Fibroblast of gingiva (primary cell): Measurements from ENCODE around the gene VILL.
"Not testable (repeated sequence)": the region's sequence is repeated elsewhere in the genome, so short reads cannot be mapped to it uniquely, and the experiment has no call there.

Source experiments
- DNase-seq: peaks from one replicate; pipeline ENCODE4 v3.0.0-alpha.2; 2011; ENCODE audit warnings: low read depth

The VILL gene

GRCh38 chr3:37986479-37987314, 3.9 kb upstream of the VILL start:
- DNase-seq: no peak

DNA sequence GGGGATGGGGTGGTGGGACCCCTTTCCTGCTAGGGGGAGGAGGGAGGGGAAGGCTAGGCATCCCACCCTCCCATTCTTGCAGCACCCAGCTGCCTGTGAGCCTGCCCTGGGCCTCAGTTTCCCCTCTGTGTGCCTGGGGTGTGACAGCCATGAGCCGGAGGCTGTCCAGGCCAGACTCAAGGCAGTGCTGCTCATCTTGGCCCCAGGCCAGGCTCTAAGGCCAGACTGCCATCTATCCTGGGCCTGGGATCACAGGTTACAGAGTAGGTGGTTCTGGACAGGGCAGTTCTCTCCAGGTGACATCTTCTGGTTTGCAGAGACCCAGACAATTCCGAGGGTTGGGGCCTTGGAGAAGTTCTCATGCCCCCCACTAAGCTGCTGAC, 3.3 kb upstream of the VILL start:
- no peak for DNase-seq

DNA sequence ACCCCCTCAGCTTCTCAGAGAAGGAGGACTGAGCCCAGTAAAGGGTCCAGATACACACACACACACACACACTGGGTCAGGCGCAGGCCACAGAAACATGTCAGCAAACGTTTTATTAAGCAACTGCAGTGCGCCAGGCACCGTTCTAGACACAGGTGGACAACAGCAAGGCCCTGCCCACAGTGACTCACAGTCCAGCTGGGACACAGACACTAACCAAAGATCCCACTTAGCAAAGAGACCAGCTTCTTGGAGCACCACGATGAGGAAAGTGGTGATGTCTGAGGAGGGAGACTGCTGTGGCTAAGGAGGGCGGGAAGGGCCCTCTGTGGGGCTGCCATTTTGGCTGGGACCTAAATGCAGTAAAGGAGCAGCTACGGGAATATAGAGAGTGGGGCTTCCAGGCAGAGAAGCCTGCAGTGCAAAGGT, 2.8 kb upstream of the VILL start:
- DNase-seq: no peak

- DNase-seq: not testable (repeated sequence)
These were observed 2.2 kb upstream of the VILL start for GRCh38 chr3:37988376-37988775.

DNA sequence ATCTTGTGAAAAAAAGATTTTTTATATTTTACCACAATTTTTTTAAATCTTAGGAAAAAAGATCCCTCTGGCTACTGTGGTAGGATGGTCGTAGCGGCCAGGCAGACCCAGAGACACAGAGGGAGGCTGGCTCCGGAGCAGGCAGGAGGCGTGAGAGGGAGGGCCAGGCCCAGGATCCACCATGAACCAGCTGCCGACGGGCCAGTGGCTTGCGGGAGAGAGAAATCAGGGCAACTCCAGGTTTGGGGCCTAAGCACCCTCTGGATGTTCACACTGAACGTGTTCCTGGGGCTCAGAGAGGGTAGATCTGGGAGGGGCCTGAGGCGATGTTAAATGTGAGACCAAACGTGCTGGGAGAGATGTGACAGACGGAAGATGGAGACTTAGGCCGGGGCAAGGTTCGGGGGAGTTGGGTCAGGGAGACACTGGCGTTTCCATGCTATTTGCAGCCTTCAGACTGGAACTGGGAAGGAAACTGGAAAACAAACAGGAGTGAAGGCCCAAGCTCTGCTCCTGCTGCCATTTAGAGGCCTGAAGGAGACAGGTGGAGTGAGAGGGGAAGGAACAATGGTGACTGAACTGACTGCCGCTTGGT, 1.6 kb upstream of the VILL start:
- no peak for DNase-seq

DNA sequence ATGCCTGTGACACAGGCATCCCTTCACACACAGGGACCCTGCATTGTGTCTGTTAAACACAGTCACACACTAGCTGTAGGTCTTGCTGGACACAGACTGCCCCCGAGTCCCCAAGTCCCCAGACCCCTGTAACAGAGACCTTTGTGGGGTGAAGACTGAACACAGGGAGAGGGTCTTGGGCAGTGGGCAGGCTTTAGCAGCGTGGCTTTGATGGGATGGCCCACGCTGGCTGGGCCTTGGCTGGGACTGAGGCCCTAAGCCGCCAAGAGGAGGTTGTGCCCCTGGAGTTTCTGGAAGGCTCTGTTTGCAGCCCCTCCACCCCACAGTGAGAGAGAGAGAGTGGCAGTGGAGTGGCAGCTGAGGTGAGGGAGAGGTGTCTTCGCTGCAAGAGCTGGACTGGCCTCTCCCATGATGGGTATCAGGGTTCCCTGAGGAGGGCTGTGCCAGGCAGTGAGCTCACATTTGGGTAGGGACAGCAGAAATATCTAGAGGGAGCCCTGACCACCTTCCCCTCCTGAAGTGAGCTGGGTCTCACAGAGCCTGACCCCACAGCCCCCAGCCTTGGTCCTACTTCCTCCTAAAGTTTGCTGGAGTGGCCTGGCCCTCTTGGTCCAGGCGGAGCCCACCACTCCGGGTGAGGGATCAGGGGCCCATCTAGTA, 635 bp upstream of the VILL start:
- no peak for DNase-seq

DNA sequence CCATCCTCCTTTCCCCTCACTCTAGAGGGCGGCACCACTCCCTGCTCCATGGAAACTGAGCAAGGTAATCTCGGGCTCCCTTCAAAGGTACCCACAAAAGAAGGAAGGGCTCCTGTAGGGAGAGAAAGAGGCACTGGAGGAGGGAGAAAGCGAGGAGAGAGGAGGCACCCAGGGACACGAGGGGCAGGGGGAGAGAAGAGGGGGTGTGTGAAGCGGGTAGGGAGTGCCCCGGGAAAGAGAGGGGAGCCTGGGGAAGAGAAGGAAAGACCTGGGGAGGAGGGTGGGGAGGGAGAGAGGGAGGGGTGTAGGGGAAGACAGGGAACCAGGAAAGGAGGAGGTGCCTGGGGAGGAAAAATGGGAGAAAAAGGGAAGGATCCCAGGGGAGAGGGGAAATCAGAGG, 523 bp downstream of the VILL start:
- no peak for DNase-seq

DNA sequence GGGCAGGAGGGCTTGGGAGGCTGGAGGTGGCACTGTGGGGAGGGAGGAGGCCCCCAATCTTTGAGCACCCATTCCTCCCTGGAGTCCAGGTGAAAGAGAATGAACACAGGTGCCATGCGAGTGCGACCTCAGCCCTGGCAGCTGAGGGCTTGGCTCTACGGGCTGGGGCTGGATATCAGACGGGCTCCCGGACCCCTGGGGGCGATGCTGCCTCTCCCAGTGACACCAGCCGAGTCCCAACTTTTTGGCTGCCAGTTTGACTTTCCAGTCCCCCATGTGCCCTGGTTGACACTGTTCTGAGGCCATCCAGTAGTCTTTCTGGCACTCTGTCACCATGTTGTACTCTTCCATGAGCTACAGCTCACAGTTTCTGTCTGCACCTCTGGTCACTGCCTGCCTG, 1.2 kb downstream of the VILL start:
- no peak for DNase-seq

DNA sequence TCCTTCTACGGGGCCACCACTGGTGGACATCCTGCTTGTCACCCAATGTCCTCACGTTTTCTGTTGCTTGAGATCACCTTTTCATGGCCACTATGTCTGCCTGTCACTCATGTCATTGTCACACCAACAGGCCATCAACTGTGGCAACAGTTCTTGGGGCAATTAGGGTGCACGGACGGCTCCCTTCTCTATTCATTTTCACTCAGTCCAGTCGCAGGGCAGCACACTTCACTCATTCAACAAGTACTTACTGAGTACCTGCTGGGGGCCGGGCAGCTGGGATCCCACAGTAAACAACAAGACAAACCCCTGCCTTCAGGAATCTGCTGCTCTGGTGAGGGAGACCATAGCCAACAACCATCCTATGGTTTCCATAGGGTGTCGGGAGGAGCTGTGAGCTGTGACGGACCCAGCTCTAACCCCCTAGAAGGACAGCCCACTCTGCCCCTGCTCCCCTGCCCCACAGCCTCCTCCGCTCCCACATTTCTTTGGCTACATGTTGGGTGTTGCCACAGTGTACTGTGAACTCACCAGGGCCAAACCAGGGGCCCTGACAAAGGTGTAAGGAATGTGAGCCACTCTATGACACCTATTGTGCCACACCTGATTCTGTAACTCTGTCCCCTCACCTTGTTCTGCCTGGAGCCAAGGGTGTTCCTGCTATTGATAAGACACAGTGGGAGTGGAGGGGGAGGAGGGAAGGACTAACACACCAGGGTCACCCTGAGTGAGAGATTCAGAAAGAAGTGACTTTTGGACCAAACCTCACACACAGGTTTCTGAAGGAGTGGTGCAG, 1.9 kb downstream of the VILL start:
- no peak for DNase-seq

GRCh38 chr3:37993067-37993455, 2.5 kb downstream of the VILL start:
- no peak for DNase-seq

- DNase-seq: no peak
These were observed 2.9 kb downstream of the VILL start for GRCh38 chr3:37993460-37993819.

GRCh38 chr3:37993820-37994638, 3.4 kb downstream of the VILL start:
- peak; percentile 84 for DNase-seq

DNA sequence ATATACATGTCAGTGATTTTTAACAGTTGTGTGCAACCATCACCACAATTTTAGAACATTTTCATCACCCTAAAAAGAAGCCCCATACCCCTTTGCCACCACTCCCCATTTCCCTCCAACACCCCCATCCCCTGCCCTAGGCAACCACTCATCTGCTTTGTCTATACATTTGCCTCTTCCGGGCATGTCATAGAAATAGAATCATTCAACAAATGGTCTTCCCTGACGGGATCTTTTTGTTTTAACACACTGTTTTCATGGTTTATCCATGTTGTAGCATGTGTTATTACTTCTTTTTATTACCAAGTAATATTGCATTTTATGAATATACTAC, 4.0 kb downstream of the VILL start:
- DNase-seq: no peak

DNA sequence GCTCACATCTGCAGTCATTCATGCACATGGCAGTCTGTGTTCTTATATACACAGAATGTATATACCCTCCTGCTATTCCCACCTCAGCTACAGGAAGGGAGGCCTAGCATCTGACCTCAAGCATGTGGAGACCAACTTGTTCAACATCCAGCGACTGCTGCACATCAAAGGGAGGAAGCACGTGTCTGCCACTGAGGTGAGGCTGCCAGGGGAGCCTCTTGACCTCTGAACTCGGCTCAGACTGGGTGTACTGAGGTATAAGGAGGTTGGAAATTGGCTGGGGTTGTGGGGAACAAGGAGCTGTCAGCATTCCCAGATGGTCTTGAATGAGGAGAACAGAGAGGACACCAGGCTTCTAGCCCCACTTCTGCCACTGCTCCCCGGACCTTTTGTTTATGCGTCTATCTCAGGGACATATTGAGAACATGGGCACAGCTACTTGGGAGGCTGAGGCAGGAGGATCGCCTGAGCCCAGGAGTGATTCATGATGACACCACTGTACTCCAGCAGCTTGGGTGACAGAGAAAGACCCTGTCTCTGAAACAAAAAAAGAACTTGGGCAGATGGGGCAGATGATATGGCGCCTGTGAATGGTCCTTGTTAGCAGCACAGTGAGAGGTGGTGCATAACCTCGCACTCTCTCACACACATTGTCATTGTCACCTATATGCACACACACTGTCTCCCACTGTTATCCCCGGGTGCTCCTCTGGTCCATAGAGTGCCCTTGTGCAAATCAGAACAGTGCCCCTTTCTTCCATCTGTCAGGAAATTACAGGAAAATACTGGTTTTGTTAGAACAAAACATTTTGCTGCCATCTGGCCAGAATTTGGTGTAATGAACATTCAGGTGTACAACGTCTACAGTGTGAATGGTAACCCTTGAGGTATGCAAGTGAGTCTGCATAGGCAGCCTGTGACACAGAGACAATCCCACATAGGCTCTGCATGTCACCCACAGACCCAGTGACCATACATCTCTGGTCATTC, 5.4 kb downstream of the VILL start:
- DNase-seq: no peak

DNA sequence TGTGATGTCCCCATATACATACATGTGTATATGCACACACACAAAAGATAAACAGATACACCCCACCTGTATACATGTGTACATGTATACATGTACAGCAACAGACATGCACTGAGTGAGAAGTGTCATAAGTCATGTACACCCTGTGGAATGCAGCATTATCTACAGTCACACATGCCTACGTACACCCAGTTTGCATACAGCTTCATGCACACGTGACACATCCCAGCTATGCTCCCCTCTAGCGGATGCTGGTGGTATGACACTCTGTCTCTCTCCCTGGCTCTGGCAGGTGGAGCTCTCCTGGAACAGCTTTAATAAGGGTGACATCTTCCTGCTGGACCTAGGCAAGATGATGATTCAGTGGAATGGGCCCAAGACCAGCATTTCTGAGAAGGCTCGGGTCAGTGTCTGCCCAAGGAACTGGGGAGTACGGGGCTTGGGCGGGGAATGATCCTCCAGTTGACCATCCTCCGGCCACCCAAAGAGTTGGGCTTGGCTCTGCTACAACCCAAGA, 6.3 kb downstream of the VILL start:
- peak; percentile 62 for DNase-seq

DNA sequence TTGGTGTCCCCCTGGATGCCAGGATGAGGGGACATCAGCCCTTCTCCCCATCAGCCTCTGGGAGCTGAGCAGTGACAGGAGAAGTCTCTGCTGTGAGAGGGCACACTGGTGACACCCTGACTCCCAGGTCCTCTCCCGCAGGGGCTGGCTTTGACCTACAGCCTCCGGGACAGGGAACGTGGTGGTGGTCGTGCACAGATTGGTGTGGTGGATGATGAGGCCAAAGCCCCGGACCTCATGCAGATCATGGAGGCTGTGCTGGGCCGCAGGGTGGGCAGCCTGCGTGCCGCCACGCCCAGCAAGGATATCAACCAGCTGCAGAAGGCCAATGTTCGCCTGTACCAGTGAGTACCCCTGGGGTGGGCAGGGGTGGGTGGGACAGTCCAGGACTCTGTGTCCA, 6.8 kb downstream of the VILL start:
- no peak for DNase-seq

GRCh38 chr3:37997791-37998370, 7.3 kb downstream of the VILL start:
- no peak for DNase-seq

GRCh38 chr3:37999836-38000235, 9.2 kb downstream of the VILL start:
- DNase-seq: no peak

DNA sequence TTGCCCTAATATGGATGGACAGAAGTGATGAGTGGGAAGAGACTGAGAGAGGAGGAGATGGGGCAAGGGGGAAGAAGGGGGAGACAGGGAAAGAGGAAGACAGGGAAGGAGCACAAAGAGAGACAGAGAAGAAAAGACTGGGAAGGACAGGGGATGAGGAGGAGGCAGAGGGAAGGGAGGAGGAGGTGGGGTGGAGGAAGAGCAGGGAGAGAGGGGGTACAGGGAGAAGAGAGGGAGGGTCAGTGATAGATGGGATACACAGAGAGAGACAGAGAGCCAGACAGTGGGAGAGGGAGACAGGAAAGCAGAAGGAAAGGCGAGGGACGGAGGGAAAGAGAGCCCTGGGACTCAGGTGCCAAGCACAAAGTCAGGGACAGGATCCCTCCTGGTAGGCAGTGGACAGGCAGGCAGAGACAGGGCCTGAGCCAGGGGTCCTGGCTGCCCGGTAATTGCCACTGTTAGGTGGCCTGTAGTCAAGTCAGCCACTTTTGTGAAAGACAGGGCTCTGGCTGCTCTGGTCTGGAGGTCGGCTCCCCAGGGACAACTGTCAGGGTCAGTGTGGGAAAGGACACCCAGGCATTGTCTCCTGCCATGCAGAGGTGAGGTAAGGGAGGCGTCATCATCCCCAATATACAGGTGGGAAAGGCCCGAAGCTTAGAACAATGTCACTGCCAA, 9.8 kb downstream of the VILL start:
- DNase-seq: no peak
